Sigmoid colon (tissue), 7 donors: Measurements from ENCODE around the gene C19orf12. TPM values are rescaled to one million over a fixed set of nuclear protein-coding genes. Genes with fewer than 3 reads are reported as not detected.

Experiments
- DNase-seq: peaks from one replicate; pipeline ENCODE4 v3.0.0-alpha.2; 2019
- H3K27ac ChIP-seq, 4 donors: fragments of 200-600 bp; sonication (generic); one replicate each; pipeline ENCODE4 v1.5.1; 2016 to 2019; ENCODE audit warnings: mild to moderate bottlenecking in 1 of 4
- H3K27me3 ChIP-seq, 3 donors: fragments of 200-600 bp; sonication (generic); one replicate each; pipeline ENCODE4 v1.5.1; 2019; ENCODE audit warnings: mild to moderate bottlenecking in 1 of 3
- H3K36me3 ChIP-seq, 4 donors: fragments of 200-600 bp; sonication (generic); one replicate each; pipeline ENCODE4 v1.5.1; 2016 to 2019
- H3K4me1 ChIP-seq, 4 donors: fragments of 200-600 bp; sonication (generic); one replicate each; pipeline ENCODE4 v1.5.1; 2017 to 2019
- H3K4me3 ChIP-seq, 4 donors: fragments of 200-600 bp; sonication (generic); one replicate each; pipeline ENCODE4 v1.5.1; 2017 to 2019; ENCODE audit warnings: mild to moderate bottlenecking in 2 of 4, moderate library complexity in 1 of 4
- H3K9me3 ChIP-seq, 4 donors: fragments of 200-600 bp in 3 of 4; sonication (generic) in 3 of 4; one replicate each; pipeline versions ENCODE4 v1.5.1 to v1.6.1; 2013 to 2019
- EP300 ChIP-seq, 4 donors: sonication (generic); formaldehyde crosslinking; IDR thresholded peaks; one replicate each; pipeline ENCODE4 v1.6.1; 2017; ENCODE audit warnings: antibody characterized with exemption in 4 of 4
- POLR2A ChIP-seq, 2 donors: fragments of 450-650 bp; IDR thresholded peaks; one replicate each; pipeline ENCODE4 v1.6.1; 2016; ENCODE audit warnings: antibody characterized with exemption in 2 of 2, mild to moderate bottlenecking in 2 of 2, moderate library complexity in 2 of 2
- POLR2AphosphoS5 ChIP-seq, 4 donors: sonication (generic); formaldehyde crosslinking; IDR thresholded peaks; one replicate each; pipeline ENCODE4 v1.6.1; 2017; ENCODE audit warnings: antibody characterized with exemption in 4 of 4
- WGBS, 2 donors: extraction: QIAGEN DNeasy Blood & Tissue Kit; methylation state at CpG; one replicate each; pipeline ENCODE4 v1.1.7; 2013; 5-methylcytosine and 5-hydroxymethylcytosine counted together
- intact Hi-C: fragments of 100-400 bp; cut with DNase I; formaldehyde crosslinking; loops from one replicate; pipeline ENCODE4 v1.15.1; 2023
- polyA plus RNA-seq, 3 donors: library from polyadenylated mRNA; stranded (reverse); fragments of 200-250 nt; gene quantifications; one replicate each; pipeline ENCODE4 v1.2.3, GENCODE V29; 2013
- total RNA-seq, 4 donors: library from RNA; depleted of rRNA; stranded (reverse); fragments of >200 nt; gene quantifications; one replicate each; pipeline ENCODE4 v1.1.0, GENCODE V29; 2016
- TF ChIP-seq, protein P1 (sequence below), 4 experiments: fragments of 450-650 bp in 3 of 4; fragments of 200-600 bp in 1 of 4; IDR thresholded peaks; one replicate each; pipeline ENCODE4 v1.5.1; 2016 to 2019; ENCODE audit warnings: antibody characterized with exemption in 4 of 4, mild to moderate bottlenecking in 3 of 4, moderate library complexity in 2 of 4
- donor health status: healthy with polysubstance abuse.
- donor health status: Bipolar disorder and iron deficiency.
- donor health status: healthy.

Gene C19orf12
- total and polyA plus RNA-seq, 7 donors = 13.2 to 36.0 (median 32.1) TPM

DNA sequence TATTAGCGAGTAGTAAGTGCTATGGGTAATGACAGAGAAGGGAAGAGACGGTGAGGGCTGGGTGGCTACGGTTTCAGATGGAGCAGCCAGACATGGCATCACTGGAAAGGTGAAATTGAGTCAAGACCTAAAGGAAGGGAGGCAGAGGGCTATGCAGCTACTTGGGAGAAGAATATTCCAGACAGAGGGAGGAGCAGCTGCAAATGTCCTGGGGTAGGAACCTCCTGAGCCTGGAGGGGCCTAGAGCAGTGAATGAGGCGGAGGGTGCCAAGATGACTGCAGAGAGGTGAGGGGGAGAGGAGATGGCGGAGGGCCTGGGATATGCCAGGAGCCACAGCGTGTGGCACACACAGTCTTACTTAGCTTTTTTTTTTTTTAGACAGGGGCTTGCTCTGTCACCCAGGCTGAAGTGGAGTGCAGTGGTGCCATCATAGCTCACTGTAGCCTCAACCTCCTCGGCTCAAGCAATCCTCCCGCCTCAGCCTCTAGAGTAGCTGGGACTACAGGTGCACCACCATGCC, 28.7 kb downstream of the C19orf12 start:
- DNase-seq = no peak
- Histone ChIP-seq H3K9me3 (peaks cover 0 to 6% (median 2%) of the 10 kb centered on the region in 4 donors), H3K4me3 (no peak overlapping the region), H3K4me1 (peaks cover 0 to 25% (median 21%) of the 10 kb centered on the region in 4 donors), H3K27ac (peak overlapping the region in 2 of 4 donors; percentile 55 to 58), H3K36me3 (no peaks in the 10 kb centered on the region), H3K27me3 (no peaks in the 10 kb centered on the region)
- 91 to 94% methylated on average over 8 of the region's 8 CpGs for WGBS, 2 donors
- TF ChIP-seq POLR2A (IDR thresholded peaks at IDR 0.05) (no peak), EP300 (IDR thresholded peaks at IDR 0.05) (no peak)
- intact Hi-C loops = no loop called here

DNA sequence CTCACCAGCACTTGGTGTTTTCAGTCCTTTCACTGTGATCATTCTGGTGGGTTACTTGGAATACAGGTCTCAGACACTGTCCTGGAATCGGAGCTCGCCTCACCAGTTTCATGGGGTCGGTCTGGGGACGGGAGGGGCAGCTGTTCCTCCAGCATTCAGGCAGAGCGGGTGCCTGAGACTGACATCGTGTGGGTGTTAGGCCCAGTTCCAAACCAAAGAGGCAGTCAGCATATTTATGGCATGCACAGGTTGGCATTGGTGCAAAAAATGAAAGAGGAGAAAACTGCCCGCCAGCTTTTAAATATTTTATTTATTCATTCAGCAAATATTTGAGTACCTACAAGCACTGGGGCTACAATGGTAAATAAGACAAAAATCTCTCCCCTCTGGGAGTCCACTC, 29.7 kb downstream of the C19orf12 start:
- WGBS, 2 donors = 74 to 86% methylated on average over 7 of the region's 7 CpGs
- TF ChIP-seq EP300 (IDR thresholded peaks at IDR 0.05) (no peak), POLR2AphosphoS5 (IDR thresholded peaks at IDR 0.05) (no peak), POLR2A (IDR thresholded peaks at IDR 0.05) (no peak)
- TF ChIP-seq, protein P1, sequence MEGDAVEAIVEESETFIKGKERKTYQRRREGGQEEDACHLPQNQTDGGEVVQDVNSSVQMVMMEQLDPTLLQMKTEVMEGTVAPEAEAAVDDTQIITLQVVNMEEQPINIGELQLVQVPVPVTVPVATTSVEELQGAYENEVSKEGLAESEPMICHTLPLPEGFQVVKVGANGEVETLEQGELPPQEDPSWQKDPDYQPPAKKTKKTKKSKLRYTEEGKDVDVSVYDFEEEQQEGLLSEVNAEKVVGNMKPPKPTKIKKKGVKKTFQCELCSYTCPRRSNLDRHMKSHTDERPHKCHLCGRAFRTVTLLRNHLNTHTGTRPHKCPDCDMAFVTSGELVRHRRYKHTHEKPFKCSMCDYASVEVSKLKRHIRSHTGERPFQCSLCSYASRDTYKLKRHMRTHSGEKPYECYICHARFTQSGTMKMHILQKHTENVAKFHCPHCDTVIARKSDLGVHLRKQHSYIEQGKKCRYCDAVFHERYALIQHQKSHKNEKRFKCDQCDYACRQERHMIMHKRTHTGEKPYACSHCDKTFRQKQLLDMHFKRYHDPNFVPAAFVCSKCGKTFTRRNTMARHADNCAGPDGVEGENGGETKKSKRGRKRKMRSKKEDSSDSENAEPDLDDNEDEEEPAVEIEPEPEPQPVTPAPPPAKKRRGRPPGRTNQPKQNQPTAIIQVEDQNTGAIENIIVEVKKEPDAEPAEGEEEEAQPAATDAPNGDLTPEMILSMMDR (IDR thresholded peaks at IDR 0.05) = no peak
- H3K9me3 ChIP-seq = peaks cover 0 to under 1% (median 0%) of the 10 kb centered on the region in 4 donors
- no peak overlapping the region for H3K4me3 ChIP-seq
- H3K36me3 ChIP-seq = no peaks in the 10 kb centered on the region
- intact Hi-C loops = no loop called here
- peaks cover 0 to 31% (median 30%) of the 10 kb centered on the region in 4 donors for H3K4me1 ChIP-seq
- peak overlapping the region in 1 of 4 donors; percentile 26 for H3K27ac ChIP-seq
- no peak for DNase-seq
- no peaks in the 10 kb centered on the region for H3K27me3 ChIP-seq

DNA sequence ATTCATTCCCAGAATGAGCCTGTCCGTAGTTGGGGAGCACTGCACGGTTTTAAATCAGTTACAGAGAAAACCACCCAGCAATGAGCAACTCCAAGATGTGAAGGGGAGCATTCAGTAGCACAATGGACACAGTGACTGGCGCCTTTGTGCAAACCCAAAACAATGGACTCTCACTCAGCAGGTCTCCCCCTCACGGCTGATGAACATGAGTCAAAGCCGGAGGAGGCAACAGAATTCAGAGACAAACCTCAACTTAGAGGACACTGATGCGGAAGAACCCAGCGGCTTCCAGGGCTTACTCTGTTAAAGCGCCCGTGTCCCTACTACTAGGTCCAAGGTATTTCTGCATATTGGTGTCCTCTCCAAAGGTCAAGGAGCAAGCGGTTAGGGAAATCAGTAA, 32.1 kb downstream of the C19orf12 start:
- Histone ChIP-seq H3K4me1 (peaks cover 0 to 54% (median 45%) of the 10 kb centered on the region in 4 donors), H3K36me3 (no peaks in the 10 kb centered on the region), H3K27ac (no peak overlapping the region), H3K9me3 (no peaks in the 10 kb centered on the region), H3K27me3 (no peaks in the 10 kb centered on the region), H3K4me3 (no peak overlapping the region)
- DNase-seq = no peak
- WGBS, 2 donors = 77 to 86% methylated on average over 10 of the region's 10 CpGs
- intact Hi-C loops = no loop called here
- TF ChIP-seq, protein P1 (IDR thresholded peaks at IDR 0.05) = no peak
- TF ChIP-seq POLR2A (IDR thresholded peaks at IDR 0.05) (no peak), EP300 (IDR thresholded peaks at IDR 0.05) (no peak)

DNA sequence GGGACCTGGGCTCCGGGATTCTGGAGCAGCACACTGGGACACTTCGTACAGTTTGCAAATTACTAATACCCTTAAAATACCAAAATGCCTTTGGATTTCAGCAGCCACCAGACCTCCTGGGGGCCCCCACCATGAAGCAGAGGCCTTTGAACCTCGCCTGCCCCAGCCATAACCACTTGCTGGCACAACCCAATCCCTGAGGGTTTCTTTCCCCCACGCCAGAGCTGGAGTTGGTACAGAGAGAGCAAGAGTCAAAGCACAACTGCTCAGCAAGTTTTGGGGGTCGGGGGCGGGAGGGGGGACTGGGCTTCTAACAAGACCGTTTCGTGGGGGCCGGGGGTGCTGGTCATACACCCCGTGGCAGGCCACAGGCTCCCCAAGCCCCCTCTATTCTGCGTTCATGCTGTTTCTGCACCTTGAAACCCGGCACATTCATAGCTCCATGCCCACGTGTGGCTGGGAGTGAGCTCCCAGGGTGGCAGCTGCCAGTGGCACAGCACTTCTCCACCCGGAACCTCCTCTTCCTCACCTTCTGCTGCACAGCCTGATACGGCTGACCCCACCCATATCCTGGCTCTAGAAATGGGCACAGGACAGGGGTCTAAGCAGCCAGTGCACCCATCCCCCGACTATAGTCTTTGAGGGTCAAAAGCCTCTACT, 32.7 kb downstream of the C19orf12 start:
- Histone ChIP-seq H3K4me1 (peaks cover 0 to 60% (median 51%) of the 10 kb centered on the region in 4 donors), H3K4me3 (no peak overlapping the region), H3K27ac (peak overlapping the region; percentile 43 to 75 (median 70)), H3K27me3 (no peaks in the 10 kb centered on the region), H3K9me3 (no peaks in the 10 kb centered on the region), H3K36me3 (peaks cover 0 to 4% (median under 1%) of the 10 kb centered on the region in 4 donors)
- no peak for DNase-seq
- TF ChIP-seq EP300 (IDR thresholded peaks at IDR 0.05) (no peak), POLR2AphosphoS5 (IDR thresholded peaks at IDR 0.05) (no peak), POLR2A (IDR thresholded peaks at IDR 0.05) (no peak)
- TF ChIP-seq, protein P1 (IDR thresholded peaks at IDR 0.05) = no peak
- WGBS, 2 donors = 69 to 82% methylated on average over 16 of the region's 16 CpGs
- intact Hi-C loops = no loop called here

DNA sequence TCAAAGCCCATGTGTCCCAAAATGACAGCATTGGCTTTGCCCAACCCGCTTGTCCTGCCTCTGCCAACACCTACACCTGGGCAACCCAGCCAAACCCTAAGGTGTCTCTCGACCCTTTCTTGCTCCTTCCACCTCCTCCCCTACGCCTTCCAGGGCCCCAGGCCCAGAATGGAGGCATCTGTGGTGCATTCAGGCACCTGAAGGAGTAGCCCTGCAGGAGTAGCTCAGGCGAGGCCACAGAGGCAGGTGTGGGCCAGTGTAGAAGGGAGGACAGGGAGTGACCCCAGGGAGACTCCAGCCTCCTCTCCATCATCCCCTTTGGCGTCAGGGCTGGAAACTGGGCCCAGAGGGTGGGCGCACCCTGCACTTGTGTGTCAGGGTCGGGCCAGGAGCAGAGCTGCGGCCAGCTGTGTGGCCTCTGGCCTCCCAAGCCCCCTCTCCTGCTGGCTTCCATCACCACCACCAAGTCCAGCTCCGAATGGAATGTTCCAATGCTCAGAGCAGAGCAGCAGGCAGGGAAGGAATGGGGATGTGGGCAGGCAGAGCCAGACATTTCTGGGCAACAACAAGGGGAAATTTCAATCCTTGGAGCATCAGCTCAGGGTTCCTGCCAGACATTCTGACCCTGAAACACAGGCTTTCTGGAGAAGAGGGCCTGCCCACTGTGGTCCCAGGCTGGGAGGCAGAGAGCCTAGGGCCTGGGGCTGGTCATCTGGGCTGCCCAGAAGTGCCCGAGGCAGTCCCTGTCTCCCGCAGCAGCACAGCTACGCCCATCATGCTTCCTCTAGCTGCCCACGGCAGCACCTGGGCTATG, 33.4 kb downstream of the C19orf12 start:
- 75 to 79% methylated on average over 13 of the region's 13 CpGs for WGBS, 2 donors
- no peaks in the 10 kb centered on the region for H3K9me3 ChIP-seq
- TF ChIP-seq POLR2AphosphoS5 (IDR thresholded peaks at IDR 0.05) (peak in 2 of 4 donors; percentile 16 to 25), EP300 (IDR thresholded peaks at IDR 0.05) (no peak)
- H3K27me3 ChIP-seq = no peaks in the 10 kb centered on the region
- H3K4me1 ChIP-seq = peaks cover 0 to 65% (median 58%) of the 10 kb centered on the region in 4 donors
- H3K27ac ChIP-seq = peak overlapping the region; percentile 43 to 75 (median 70)
- intact Hi-C loops = no loop called here
- no peak for DNase-seq
- H3K4me3 ChIP-seq = no peak overlapping the region
- peaks cover 0 to 12% (median 4%) of the 10 kb centered on the region in 4 donors for H3K36me3 ChIP-seq
